Ovary (tissue), 9 donors: Measurements from ENCODE around the gene ACSM5. TPM values are rescaled to one million over a fixed set of nuclear protein-coding genes. Genes with fewer than 3 reads are reported as not detected.
"Not testable (repeated sequence)": the region's sequence is repeated elsewhere in the genome, so short reads cannot be mapped to it uniquely, and the experiment has no call there.

Experiments
- DNase-seq, 5 donors: peaks; one replicate each; pipeline ENCODE4 v3.0.0-alpha.2; 2019 to 2020
- H3K27ac ChIP-seq, 2 donors: fragments of 200-600 bp; one replicate each; pipeline versions ENCODE4 v1.5.1 to v1.8.0; 2019 to 2022
- H3K27me3 ChIP-seq: fragments of 200-600 bp; one replicate; pipeline ENCODE4 v1.8.0; 2022
- H3K36me3 ChIP-seq: fragments of 200-600 bp; sonication (generic); one replicate; pipeline ENCODE4 v1.5.1; 2019
- H3K4me1 ChIP-seq: one replicate; pipeline ENCODE4 v1.8.1; 2013; ENCODE audit warnings: mild to moderate bottlenecking, moderate library complexity; ENCODE audit not compliant: insufficient read depth
- H3K4me3 ChIP-seq: fragments of 200-600 bp; sonication (generic); one replicate; pipeline ENCODE4 v1.5.1; 2017
- H3K9me3 ChIP-seq, 2 donors: fragments of 200-600 bp in 1 of 2; sonication (generic) in 1 of 2; one replicate each; pipeline versions ENCODE4 v1.5.1 to v1.8.1; 2013 to 2019; ENCODE audit warnings: mild to moderate bottlenecking in 1 of 2, moderate library complexity in 1 of 2
- CTCF ChIP-seq, 3 donors: fragments of 450-650 bp in 2 of 3; fragments of 200-600 bp in 1 of 3; IDR thresholded peaks; one replicate each; pipeline versions ENCODE4 v1.5.1 to v1.8.0; 2016 to 2022; ENCODE audit warnings: antibody characterized with exemption in 3 of 3, mild to moderate bottlenecking in 1 of 3
- EP300 ChIP-seq: sonication (generic); formaldehyde crosslinking; IDR thresholded peaks from one replicate; pipeline ENCODE4 v1.6.1; 2017; ENCODE audit warnings: antibody characterized with exemption
- POLR2A ChIP-seq: fragments of 450-650 bp; IDR thresholded peaks from one replicate; pipeline ENCODE4 v1.6.1; 2017; ENCODE audit warnings: antibody characterized with exemption, mild to moderate bottlenecking, moderate library complexity
- WGBS, 3 donors: extraction: QIAGEN DNeasy Blood & Tissue Kit in 1 of 3; methylation state at CpG; one replicate each; pipeline versions ENCODE4 v1.1.5 to v1.1.7; 2013 to 2017; 5-methylcytosine and 5-hydroxymethylcytosine counted together
- intact Hi-C, 4 donors: fragments of 100-400 bp; cut with DNase I; formaldehyde crosslinking; loops; one replicate each; pipeline versions ENCODE4 v1.11.0 to v1.15.1; 2022 to 2023
- polyA plus RNA-seq, 2 donors: library from polyadenylated mRNA; stranded (reverse); fragments of 200-250 nt in 1 of 2; fragments of 350-450 nt in 1 of 2; fragmentation: Illumina TruSeq in 1 of 2; extraction: RNeasy Lipid Tissue Mini Kit (QIAGEN cat#74804) in 1 of 2; gene quantifications; one replicate each; pipeline ENCODE4 v1.2.3, GENCODE V29; 2013 to 2014
- total RNA-seq, 7 donors: library from RNA; depleted of rRNA in 2 of 7; stranded (reverse); fragments of >200 nt in 2 of 7; fragmentation: NEBNext Ultra II Directional in 3 of 7; extraction: Animal tissue kit (Norgen Biotek cat#: 25700) in 3 of 7; gene quantifications; one replicate each; pipeline versions ENCODE4 v1.1.0 to v1.2.4, GENCODE V29; 2016 to 2023
- donor health status: DM: no; HTN: no; CAD: no; lungs with moderate emphysema.
- donor health status: DM: no; HTN: no; CAD: no.
- donor health status: Bipolar disorder and iron deficiency.
- donor health status: DM: yes; HTN: yes; CAD: no.
- donor health status: DM: no; HTN: no; CAD: no.
- donor health status: DM: yes; HTN: yes; CAD: no.

The ACSM5 gene
- total and polyA plus RNA-seq, 9 donors, result 0.24 to 2.2 (median 1.2) TPM

GRCh38 chr16:20410121-20410723, 888 bp downstream of the ACSM5 start:
- H3K36me3 ChIP-seq, result no peaks in the 10 kb centered on the region
- no peaks in the 10 kb centered on the region for H3K9me3 ChIP-seq
- peaks cover 2% of the 10 kb centered on the region for H3K4me1 ChIP-seq
- DNase-seq, result no peak
- intact Hi-C loops, result no loop called here
- no peak for TF ChIP-seq CTCF (IDR thresholded peaks at IDR 0.05)
- TF ChIP-seq EP300, result no peak
- no peak for TF ChIP-seq POLR2A
- 57 to 73% (median 65%) methylated on average over 6 of the region's 6 CpGs for WGBS, 3 donors
- H3K4me3 ChIP-seq, result no peak overlapping the region
- no peaks in the 10 kb centered on the region for H3K27me3 ChIP-seq
- H3K27ac ChIP-seq, result no peak overlapping the region

DNA sequence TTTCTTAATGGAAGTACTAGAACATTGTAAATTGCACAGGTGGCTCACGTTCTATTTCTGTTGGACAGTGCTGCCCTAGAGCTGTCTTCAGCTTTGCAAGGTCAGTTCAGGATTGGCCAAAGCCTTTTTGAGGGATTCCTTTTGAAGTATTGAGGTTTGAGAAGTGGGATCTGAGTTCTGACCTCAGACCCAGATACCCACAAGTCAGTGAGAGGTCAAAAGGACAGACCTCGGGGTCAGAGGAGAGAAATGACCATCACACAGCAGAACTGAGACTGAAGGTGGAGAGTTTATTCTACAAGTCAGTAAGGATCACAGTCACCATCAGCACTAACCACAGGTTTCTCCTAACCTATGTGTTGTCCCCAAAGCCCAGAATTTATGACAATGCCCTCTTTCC, 1.7 kb downstream of the ACSM5 start:
- Histone ChIP-seq H3K27me3 (no peaks in the 10 kb centered on the region), H3K36me3 (no peaks in the 10 kb centered on the region), H3K4me3 (no peak overlapping the region), H3K4me1 (peaks cover 2% of the 10 kb centered on the region), H3K27ac (no peak overlapping the region), H3K9me3 (no peaks in the 10 kb centered on the region)
- intact Hi-C loops, result no loop called here
- no peak for DNase-seq
- 80 to 85% (median 83%) methylated on average over 2 of the region's 2 CpGs for WGBS, 3 donors
- no peak for TF ChIP-seq POLR2A
- no peak for TF ChIP-seq EP300
- no peak for TF ChIP-seq CTCF (IDR thresholded peaks at IDR 0.05)

DNA sequence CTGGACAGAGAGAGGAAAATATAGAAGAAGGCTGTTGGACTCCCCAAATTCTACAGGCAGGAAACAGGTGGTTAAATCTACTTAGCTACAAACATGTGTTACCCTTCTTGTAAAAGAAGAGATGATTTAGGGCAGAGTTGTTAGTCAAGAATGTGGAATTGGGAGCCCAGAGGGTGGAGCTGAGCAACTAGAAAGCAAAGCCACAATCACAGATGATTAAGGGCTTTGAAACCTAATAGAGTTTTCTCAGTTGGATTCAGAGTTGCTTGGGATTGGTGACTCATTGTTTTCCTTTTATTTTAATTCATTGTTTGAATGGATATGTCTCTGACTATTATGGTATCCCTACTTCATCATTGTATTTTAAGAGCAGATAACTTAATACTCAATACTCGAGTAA, 6.2 kb downstream of the ACSM5 start:
- H3K9me3 ChIP-seq, result no peaks in the 10 kb centered on the region
- DNase-seq, result no peak
- intact Hi-C loops, result no loop called here
- WGBS, 3 donors, result 58 to 72% (median 70%) methylated on average over 1 of the region's 1 CpG
- no peak overlapping the region for H3K27ac ChIP-seq
- H3K27me3 ChIP-seq, result no peaks in the 10 kb centered on the region
- H3K36me3 ChIP-seq, result no peaks in the 10 kb centered on the region
- no peaks in the 10 kb centered on the region for H3K4me1 ChIP-seq
- H3K4me3 ChIP-seq, result no peak overlapping the region
- no peak for TF ChIP-seq CTCF (IDR thresholded peaks at IDR 0.05)
- no peak for TF ChIP-seq EP300
- TF ChIP-seq POLR2A, result no peak

- intact Hi-C loops, DNase-seq, H3K27me3 ChIP-seq, H3K36me3 ChIP-seq, H3K4me3 ChIP-seq, H3K27ac ChIP-seq, H3K9me3 ChIP-seq, H3K4me1 ChIP-seq: not testable (repeated sequence)
- WGBS, 3 donors, result 72 to 74% (median 74%) methylated on average over 8 of the region's 8 CpGs
These were observed 9.8 kb downstream of the ACSM5 start for GRCh38 chr16:20419093-20419492.

- H3K4me1 ChIP-seq, H3K36me3 ChIP-seq, H3K27ac ChIP-seq, H3K27me3 ChIP-seq, DNase-seq, intact Hi-C loops, H3K9me3 ChIP-seq, H3K4me3 ChIP-seq: not testable (repeated sequence)
- WGBS, 3 donors, result 70 to 79% (median 75%) methylated on average over 2 of the region's 2 CpGs
These were observed 12.4 kb downstream of the ACSM5 start for GRCh38 chr16:20421748-20422147.

GRCh38 chr16:20423772-20424128, 14.4 kb downstream of the ACSM5 start:
- 27 to 37% (median 34%) methylated on average over 5 of the region's 5 CpGs for WGBS, 3 donors
- H3K4me3 ChIP-seq, H3K4me1 ChIP-seq, DNase-seq, H3K27me3 ChIP-seq, H3K27ac ChIP-seq, H3K36me3 ChIP-seq, H3K9me3 ChIP-seq, intact Hi-C loops: not testable (repeated sequence)
